Measurements from ENCODE around the gene NR6A1.

The NR6A1 gene

GRCh38 chr9:124645274-124645673 is 125.8 kb downstream of the NR6A1 start:
- no peak for TF ChIP-seq CTCF (IDR thresholded peaks at IDR 0.05)
- no peak overlapping the region for H3K27ac ChIP-seq
- no peak overlapping the region for H3K4me3 ChIP-seq
- DNase-seq (ENCODE audit: low spot score) = no peak

DNA sequence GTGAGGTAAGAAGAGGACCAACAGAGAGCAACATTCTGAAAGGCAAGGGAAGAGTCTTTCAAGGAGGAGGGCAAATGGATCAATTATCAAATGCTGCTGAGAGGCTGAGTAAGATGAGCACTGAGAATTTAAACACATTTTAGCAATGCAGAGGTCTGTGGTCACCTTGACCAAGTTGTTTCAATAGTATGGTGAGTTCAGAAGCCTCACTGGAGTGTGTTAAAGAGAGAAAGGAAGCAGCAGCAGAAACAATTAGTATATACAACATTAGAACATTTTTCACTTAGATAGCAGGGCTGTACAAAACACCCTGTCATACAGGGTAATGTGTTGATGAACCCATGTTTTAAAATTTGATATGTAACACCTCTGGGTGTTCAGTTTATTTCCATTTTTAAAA is 131.5 kb downstream of the NR6A1 start:
- no peak overlapping the region for H3K4me3 ChIP-seq
- H3K27ac ChIP-seq = no peak overlapping the region
- DNase-seq (ENCODE audit: low spot score) = no peak
- no peak for TF ChIP-seq CTCF (IDR thresholded peaks at IDR 0.05)

DNA sequence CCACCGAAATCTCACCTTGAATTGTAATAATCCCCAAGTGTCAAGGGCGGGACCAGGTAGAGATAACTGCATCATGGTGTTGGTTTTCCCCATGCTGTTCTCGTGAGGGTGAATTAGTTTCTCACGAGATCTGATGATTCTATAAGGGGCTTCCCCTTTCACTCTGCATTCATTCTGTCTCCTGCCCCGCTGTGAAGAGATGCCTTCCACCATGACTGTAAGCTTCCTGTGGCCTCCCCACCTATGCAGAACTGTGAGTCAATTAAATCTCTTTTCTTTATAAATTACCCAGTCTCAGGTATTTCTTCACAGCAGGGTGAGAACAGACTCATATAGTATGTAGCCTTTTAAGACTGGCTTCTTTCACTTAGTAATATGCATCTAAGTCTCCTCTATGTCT is 135.8 kb downstream of the NR6A1 start:
- Histone ChIP-seq H3K4me3 (no peak overlapping the region), H3K27ac (no peak overlapping the region)
- no peak for TF ChIP-seq CTCF (IDR thresholded peaks at IDR 0.05)
- no peak for DNase-seq (ENCODE audit: low spot score)

- no peak overlapping the region for H3K27ac ChIP-seq
- H3K4me3 ChIP-seq = no peak overlapping the region
- TF ChIP-seq CTCF (IDR thresholded peaks at IDR 0.05) = no peak
- DNase-seq (ENCODE audit: low spot score) = no peak
Observed at GRCh38 chr9:124632077-124632621, 139.0 kb downstream of the NR6A1 start.

DNA sequence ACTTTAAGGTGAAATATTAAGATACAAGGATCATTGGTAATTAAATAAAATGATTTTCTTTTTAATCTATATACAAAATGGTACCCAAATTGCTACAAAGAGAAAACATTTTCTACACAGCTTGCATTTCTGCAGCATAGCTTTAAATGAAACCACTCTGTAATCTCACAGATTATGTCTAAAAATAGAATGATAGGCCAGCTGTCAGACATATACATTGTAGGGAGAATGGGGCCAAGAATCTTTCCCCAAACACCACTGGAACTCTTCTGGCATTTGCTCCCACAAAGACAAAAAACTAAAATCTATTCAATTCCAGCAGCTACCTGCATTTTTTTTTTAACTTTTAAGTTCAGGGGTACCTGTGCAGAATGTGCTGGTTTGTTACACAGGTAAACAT is 139.8 kb downstream of the NR6A1 start:
- Histone ChIP-seq H3K4me3 (no peak overlapping the region), H3K27ac (no peak overlapping the region)
- TF ChIP-seq CTCF (IDR thresholded peaks at IDR 0.05) = no peak
- DNase-seq (ENCODE audit: low spot score) = no peak

- TF ChIP-seq CTCF (IDR thresholded peaks at IDR 0.05) = no peak
- Histone ChIP-seq H3K27ac (no peak overlapping the region), H3K4me3 (no peak overlapping the region)
- DNase-seq (ENCODE audit: low spot score) = no peak
Observed at GRCh38 chr9:124629600-124629999, 141.5 kb downstream of the NR6A1 start.

GRCh38 chr9:124628741-124629140 is 142.4 kb downstream of the NR6A1 start:
- no peak for TF ChIP-seq CTCF (IDR thresholded peaks at IDR 0.05)
- H3K4me3 ChIP-seq = no peak overlapping the region
- no peak overlapping the region for H3K27ac ChIP-seq
- DNase-seq (ENCODE audit: low spot score) = no peak

Data from coronary artery (tissue), 2 donors.